HG03135 (cell line): ENCODE results near the gene TMEM19.
A peak's percentile ranks its signal among the peaks of the same experiment; 100 is the strongest.

Experiments
- ATAC-seq: cut with Tn5 transposase; IDR thresholded peaks from one replicate; pipeline ENCODE4 v1.9.1; 2021; ENCODE audit warnings: mild to moderate bottlenecking, moderate library complexity; ENCODE audit not compliant: unreplicated experiment

Gene TMEM19

GRCh38 chr12:71685914-71686657, at the start of gene TMEM19:
Gene TMEM19 (plus strand): TSS chr12:71686082. CDS start chr12:71686681, 599 bp downstream.
- ATAC-seq, result peak; percentile 93

DNA sequence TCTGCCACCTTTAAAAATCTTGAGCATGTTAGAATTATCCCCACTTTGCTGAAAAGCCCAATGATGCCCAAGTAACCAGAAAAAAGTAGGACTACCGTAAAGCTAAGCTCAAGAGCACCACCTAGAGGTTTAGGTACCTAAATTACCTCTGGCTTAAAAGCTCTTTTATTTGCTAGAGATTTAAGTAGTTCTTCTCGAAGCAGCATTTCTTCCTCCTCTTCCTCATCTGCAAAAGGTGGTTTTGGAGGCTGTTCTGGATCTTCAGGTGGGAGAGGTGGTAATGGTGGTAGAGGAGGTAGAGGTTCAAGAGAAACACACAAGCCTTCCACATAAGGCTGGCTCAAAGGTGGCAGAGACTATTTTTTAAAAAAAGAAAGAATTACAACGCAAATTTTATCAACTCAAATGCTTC, 49.2 kb upstream of the TMEM19 start:
- ATAC-seq, result no peak

GRCh38 chr12:71638499-71638898, 47.4 kb upstream of the TMEM19 start:
- ATAC-seq, result no peak

GRCh38 chr12:71639341-71639760, 46.5 kb upstream of the TMEM19 start:
- no peak for ATAC-seq

DNA sequence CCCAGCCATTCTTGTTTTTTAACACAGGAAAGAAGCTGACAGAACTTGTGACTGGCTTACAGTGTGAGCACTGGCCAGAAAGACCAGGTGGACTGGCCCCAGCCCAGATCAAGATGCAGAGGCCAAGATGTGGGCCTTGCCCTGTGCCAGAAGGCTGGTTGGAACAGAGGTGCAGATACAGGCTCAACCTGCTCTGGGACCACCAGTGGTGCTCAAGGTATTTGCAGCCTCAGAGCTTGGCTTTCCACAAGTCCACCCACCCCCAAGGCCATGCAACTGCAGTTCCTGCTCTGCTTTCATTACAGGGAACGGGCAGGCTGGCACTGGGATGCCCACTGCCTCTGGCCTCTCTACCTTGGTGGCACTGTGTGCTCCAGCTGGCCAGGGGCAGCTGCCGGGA, 45.6 kb upstream of the TMEM19 start:
- ATAC-seq, result no peak

GRCh38 chr12:71641390-71641789, 44.5 kb upstream of the TMEM19 start:
- no peak for ATAC-seq

- no peak for ATAC-seq
Observed at GRCh38 chr12:71642264-71642663, 43.6 kb upstream of the TMEM19 start.

GRCh38 chr12:71645268-71645667, 40.6 kb upstream of the TMEM19 start:
- ATAC-seq, result no peak

GRCh38 chr12:71646512-71646911, 39.4 kb upstream of the TMEM19 start:
- ATAC-seq, result no peak

- no peak for ATAC-seq
Observed at GRCh38 chr12:71648537-71648936, 37.3 kb upstream of the TMEM19 start.

DNA sequence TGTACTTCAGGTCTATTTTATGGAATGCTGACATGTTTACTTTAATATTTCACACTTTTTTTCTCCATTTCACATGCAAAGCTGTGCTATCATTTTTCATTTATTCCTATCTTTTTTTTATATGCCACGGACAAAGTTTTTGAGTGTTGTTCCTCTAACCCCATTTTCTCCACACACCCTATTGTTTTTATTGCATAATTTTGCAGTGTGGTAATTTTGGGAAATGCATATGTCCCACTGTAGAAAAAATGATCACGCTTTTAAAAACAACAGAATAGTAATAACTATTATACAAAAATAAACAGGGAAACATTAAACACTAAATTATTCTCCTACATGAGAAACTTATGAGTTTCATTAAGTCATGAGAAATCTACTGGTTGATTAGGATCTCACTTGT, 36.5 kb upstream of the TMEM19 start:
- ATAC-seq, result no peak

DNA sequence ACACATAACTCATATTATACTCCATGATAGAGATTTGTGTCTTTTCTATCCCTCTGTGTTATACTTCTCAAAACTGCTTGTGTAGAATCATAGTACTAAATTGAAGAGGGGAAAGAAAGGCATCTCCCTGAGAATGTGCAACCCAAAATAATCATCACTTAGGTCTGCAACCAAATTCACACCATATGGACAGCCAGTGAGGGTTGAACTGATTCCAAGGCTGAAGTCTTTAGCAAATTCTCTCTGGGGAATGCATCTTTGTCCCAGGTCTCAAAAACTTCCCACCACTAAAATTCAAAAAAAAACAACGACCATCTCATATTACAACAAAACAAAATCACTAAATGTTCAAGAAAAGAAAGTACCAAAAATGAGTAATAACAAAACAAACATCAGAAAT, 33.2 kb upstream of the TMEM19 start:
- ATAC-seq, result no peak

DNA sequence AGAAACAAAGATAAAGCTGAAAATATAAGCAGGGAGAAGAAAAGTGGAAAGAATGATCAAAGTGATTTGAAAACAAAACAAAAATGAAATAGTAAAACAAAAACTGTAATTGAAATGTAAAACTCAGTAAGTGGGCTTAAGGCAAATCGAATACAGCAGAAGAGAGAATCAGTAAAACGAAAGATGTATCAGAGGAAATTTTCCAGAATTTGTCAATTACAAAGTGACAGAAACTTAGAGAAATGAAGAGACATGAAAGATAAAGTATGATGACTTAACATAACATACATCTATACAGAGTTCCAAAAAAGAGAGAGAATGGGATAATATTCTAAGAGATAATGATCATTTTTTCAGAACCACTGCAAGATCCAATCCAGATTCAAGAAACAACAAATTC, 32.7 kb upstream of the TMEM19 start:
- no peak for ATAC-seq

- ATAC-seq, result no peak
Observed at GRCh38 chr12:71654200-71654599, 31.7 kb upstream of the TMEM19 start.

DNA sequence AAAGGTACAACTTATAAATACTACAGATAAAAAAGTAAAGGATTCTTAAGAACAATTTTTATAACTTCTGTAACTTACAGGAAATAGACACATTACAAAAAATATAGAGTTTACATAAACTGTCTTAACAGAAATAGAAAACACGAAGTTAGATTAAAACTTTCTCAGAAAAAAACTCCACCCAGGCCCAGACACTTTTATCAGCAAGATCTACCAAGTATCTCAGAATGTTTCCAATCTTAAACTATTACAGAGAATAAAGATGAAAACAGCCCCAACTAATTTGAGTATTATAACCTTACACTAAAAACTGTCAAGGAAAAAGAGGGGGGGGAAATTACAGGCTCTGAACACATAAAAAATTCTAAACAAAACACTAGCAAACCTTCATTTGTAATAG, 30.4 kb upstream of the TMEM19 start:
- no peak for ATAC-seq

DNA sequence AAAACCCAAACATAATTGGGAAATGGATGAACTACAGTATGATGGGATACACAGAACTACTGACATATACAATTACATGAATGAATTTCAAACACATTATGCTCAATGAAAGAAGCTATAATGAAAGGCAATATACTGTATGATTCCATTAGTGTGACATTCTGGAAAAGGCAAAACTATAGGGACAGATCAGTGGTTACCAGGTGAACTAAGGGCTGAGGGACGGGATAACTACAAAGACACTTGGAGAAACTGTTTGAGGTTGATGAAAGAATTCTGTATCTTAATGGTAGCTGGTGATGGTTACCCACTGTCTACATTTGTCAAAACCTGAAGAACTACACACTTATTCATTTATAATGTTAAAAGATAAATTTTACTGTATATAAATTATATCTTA, 30.0 kb upstream of the TMEM19 start:
- ATAC-seq, result no peak

- no peak for ATAC-seq
Observed at GRCh38 chr12:71656740-71657139, 29.1 kb upstream of the TMEM19 start.

GRCh38 chr12:71661977-71662530, 23.8 kb upstream of the TMEM19 start:
- ATAC-seq, result no peak

DNA sequence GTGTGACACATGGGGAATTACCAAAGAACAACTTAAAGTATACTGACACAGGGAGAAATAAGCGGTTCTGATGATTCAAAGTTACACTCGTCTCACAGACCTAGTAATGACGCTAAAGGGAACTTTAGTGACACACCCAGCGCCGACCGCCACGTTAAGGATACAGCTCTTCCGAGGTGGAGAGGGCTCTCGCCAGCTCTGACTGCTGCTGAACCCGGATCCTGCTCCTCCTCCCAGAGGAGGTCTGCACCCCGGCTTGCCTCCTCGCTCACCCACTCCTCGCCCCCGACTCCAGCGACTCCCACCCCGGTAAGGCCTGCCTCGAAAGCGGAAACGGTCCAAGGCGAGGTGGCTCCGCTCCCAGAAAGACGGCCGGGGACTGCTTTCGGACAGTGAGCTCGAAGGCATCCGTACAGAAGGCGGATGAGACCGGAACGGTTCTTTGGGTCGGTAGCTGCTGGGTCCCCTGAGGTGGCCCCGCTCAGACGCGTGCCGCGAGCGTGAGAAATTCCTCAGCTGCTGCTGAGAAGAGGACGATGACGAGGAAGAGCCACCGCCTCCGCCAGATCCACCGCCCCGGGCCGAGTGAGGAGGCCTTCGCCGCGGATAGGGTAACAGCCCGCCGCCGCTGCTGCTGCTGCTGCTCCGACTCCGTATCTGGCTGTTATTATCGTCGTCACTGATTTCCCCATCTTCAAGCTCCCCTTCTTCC, 22.9 kb upstream of the TMEM19 start:
- peak; percentile 25 for ATAC-seq

DNA sequence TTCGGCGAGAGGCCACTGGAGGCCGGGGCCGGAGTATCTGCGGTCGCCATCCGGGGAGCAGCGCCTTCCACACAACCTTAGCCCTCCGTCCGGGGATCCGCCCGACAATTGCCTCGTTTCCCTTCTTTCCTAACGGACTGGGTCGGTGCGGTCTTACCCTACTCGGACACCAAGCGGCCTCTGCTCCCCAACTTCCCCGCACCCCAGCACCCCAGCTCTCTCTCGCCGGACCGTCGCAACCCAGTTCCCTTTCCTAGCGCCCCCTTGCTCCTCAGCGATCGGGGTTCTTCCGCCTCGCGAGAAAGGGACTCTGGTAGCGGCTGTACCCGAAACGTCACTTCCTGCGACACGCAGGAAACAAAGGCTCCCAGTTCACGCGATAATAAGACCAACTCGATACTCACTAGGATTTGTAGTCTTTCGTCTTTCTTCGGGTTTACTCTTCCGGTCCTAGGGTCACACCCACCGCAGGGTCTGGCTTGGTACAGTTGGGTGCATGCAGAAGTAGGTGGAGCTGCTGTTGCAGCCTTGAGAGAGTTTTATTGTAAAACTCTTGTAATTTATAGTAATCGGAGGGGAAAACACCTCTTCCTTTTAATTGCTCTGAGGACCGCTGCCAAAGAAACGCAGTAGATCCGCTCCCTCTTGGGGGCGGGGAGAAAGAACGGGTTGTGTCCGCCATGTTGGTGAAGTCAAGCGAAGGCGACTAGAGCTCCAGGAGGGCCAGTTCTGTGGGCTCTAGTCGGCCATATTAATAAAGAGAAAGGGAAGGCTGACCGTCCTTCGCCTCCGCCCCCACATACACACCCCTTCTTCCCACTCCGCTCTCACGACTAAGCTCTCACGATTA, 22.1 kb upstream of the TMEM19 start, which contains the start of the genes THAP2 and ZFC3H1:
THAP2 (plus strand) TSS at position 741 of the 850 bp plus-strand sequence. CDS start 209 bp downstream, outside the sequence.
ZFC3H1 (minus strand) TSS at position 288 of the 850 bp plus-strand sequence; CDS start at position 50, 238 bp downstream.
- ATAC-seq, result peak; percentile 94
